WTC11 (cell line): Measurements from ENCODE around the gene FBN3. TPM values are rescaled to one million over a fixed set of nuclear protein-coding genes. Genes with fewer than 3 reads are reported as not detected.

Source experiments
- ATAC-seq: fragments of 200-7000 bp; cut with Tn5 transposase; 2 replicates; pipeline ENCODE4 v1.10.0; 2021; ENCODE audit warnings: mild to moderate bottlenecking, moderate library complexity
- CTCF ChIA-PET: fragments of 300-600 bp; sonication (Branson Sonifier 250); formaldehyde crosslinking; loops from one replicate; lab custom pipeline; 2021; ENCODE audit warnings: antibody characterized with exemption; lab: Charles Lee
- POLR2A ChIA-PET: fragments of 350-600 bp; sonication (Branson Sonifier 250); formaldehyde crosslinking; loops from one replicate; lab custom pipeline; 2021; ENCODE audit warnings: antibody characterized with exemption; lab: Charles Lee
- DNase-seq: peaks from one replicate; pipeline ENCODE4 v3.0.0; 2021; ENCODE audit warnings: low spot score
- H3K27ac Mint-ChIP-seq: 2 replicates; pipeline ENCODE4 v1.8.0; 2021; ENCODE audit warnings: mixed read lengths
- H3K27me3 Mint-ChIP-seq: 2 replicates; pipeline ENCODE4 v1.8.0; 2021; ENCODE audit warnings: low read depth, mild to moderate bottlenecking, moderate library complexity, mixed read lengths
- H3K36me3 Mint-ChIP-seq: 2 replicates; pipeline ENCODE4 v1.8.0; 2021; ENCODE audit warnings: mixed read lengths
- H3K4me1 Mint-ChIP-seq: 2 replicates; pipeline ENCODE4 v1.8.0; 2022; ENCODE audit warnings: mixed read lengths
- H3K4me3 Mint-ChIP-seq: 2 replicates; pipeline ENCODE4 v1.8.0; 2021; ENCODE audit warnings: mild to moderate bottlenecking, moderate library complexity, mixed read lengths
- H3K9me3 Mint-ChIP-seq: 2 replicates; pipeline ENCODE4 v1.8.0; 2021; ENCODE audit warnings: mixed read lengths
- CTCF ChIP-seq: fragments of 200-600 bp; IDR thresholded peaks from 2 replicates; pipeline ENCODE4 v1.8.0; 2022; ENCODE audit warnings: antibody characterized with exemption
- ELF4 ChIP-seq: sonication (generic); formaldehyde crosslinking; IDR thresholded peaks from 2 replicates; pipeline ENCODE4 v1.8.1; 2022; ENCODE audit warnings: low read depth, mild to moderate bottlenecking, moderate library complexity, missing genetic modification reagents
- ESRRA ChIP-seq: sonication (generic); formaldehyde crosslinking; IDR thresholded peaks from 2 replicates; pipeline ENCODE4 v1.8.1; 2022; ENCODE audit warnings: mild to moderate bottlenecking, missing genetic modification reagents, borderline replicate concordance
- ETV6 ChIP-seq: sonication (generic); formaldehyde crosslinking; IDR thresholded peaks from 2 replicates; pipeline ENCODE4 v1.8.1; 2022; ENCODE audit warnings: mild to moderate bottlenecking, missing genetic modification reagents
- HMGA2 ChIP-seq: fragments of 250-450 bp; sonication (Bioruptor Pico); IDR thresholded peaks from 2 replicates; pipeline ENCODE4 v1.4.0; 2021; ENCODE audit warnings: mild to moderate bottlenecking, moderate library complexity
- HMGXB4 ChIP-seq: sonication (generic); formaldehyde crosslinking; IDR thresholded peaks from 2 replicates; pipeline ENCODE4 v1.8.1; 2023; ENCODE audit warnings: mild to moderate bottlenecking, moderate library complexity, missing genetic modification reagents
- JAZF1 ChIP-seq: fragments of 250-450 bp; sonication (Bioruptor Pico); IDR thresholded peaks from 2 replicates; pipeline ENCODE4 v1.9.0; 2021; ENCODE audit warnings: moderate library complexity, mild to moderate bottlenecking, inconsistent platforms
- KAT7 ChIP-seq: sonication (generic); formaldehyde crosslinking; IDR thresholded peaks from 2 replicates; pipeline ENCODE4 v1.8.1; 2023; ENCODE audit warnings: missing genetic modification reagents, mild to moderate bottlenecking, borderline replicate concordance
- OVOL2 ChIP-seq: fragments of 250-450 bp; sonication (Bioruptor Pico); IDR thresholded peaks from 2 replicates; pipeline ENCODE4 v1.9.0; 2021; ENCODE audit warnings: mild to moderate bottlenecking, borderline replicate concordance
- SMAD3 ChIP-seq: sonication (generic); formaldehyde crosslinking; IDR thresholded peaks from 2 replicates; pipeline ENCODE4 v1.8.0; 2022; ENCODE audit warnings: missing genetic modification reagents, mild to moderate bottlenecking, borderline replicate concordance
- SOX15 ChIP-seq: fragments of 250-450 bp; sonication (Bioruptor Pico); IDR thresholded peaks from 2 replicates; pipeline ENCODE4 v1.9.0; 2021; ENCODE audit warnings: mild to moderate bottlenecking
- TCF7 ChIP-seq: sonication (generic); formaldehyde crosslinking; IDR thresholded peaks from 2 replicates; pipeline ENCODE4 v1.8.0; 2022; ENCODE audit warnings: mild to moderate bottlenecking, low read depth, missing genetic modification reagents, moderate library complexity
- USF1 ChIP-seq: sonication (generic); formaldehyde crosslinking; IDR thresholded peaks from 2 replicates; pipeline ENCODE4 v1.8.0; 2022; ENCODE audit warnings: mild to moderate bottlenecking, missing genetic modification reagents
- ZBTB43 ChIP-seq: sonication (generic); formaldehyde crosslinking; IDR thresholded peaks from 2 replicates; pipeline ENCODE4 v1.8.1; 2023; ENCODE audit warnings: mild to moderate bottlenecking, missing genetic modification reagents
- ZMAT4 ChIP-seq: fragments of 250-450 bp; sonication (Bioruptor Pico); IDR thresholded peaks from 2 replicates; pipeline ENCODE4 v1.9.0; 2021; ENCODE audit warnings: mild to moderate bottlenecking
- ZNF281 ChIP-seq: sonication (generic); formaldehyde crosslinking; IDR thresholded peaks from 2 replicates; pipeline ENCODE4 v1.8.0; 2023; ENCODE audit warnings: mild to moderate bottlenecking, missing genetic modification reagents
- ZNF396 ChIP-seq: fragments of 250-450 bp; sonication (Bioruptor Pico); IDR thresholded peaks from 2 replicates; pipeline ENCODE4 v1.8.0; 2021; ENCODE audit warnings: mild to moderate bottlenecking, moderate library complexity, borderline replicate concordance
- total RNA-seq: library from RNA; stranded (reverse); gene quantifications from 3 replicates; pipeline ENCODE4 v1.2.3, GENCODE V29; 2021
- TF ChIP-seq, protein P1 (sequence below): fragments of 250-450 bp; sonication (Bioruptor Pico); IDR thresholded peaks from 2 replicates; pipeline ENCODE4 v1.9.0; 2021; ENCODE audit warnings: mild to moderate bottlenecking
- TF ChIP-seq, protein P2 (sequence below): sonication (generic); formaldehyde crosslinking; IDR thresholded peaks from 2 replicates; pipeline ENCODE4 v1.8.0; 2022; ENCODE audit warnings: mild to moderate bottlenecking, missing genetic modification reagents

FBN3 gene
- total RNA-seq, 1 experiment from 2014 or later: 54.8 TPM

GRCh38 chr19:8137425-8137824 is 12.0 kb downstream of the FBN3 start (continued):
- TF ChIP-seq HMGXB4 (CRISPR knock-in tag) (no peak), KAT7 (no peak)

DNA sequence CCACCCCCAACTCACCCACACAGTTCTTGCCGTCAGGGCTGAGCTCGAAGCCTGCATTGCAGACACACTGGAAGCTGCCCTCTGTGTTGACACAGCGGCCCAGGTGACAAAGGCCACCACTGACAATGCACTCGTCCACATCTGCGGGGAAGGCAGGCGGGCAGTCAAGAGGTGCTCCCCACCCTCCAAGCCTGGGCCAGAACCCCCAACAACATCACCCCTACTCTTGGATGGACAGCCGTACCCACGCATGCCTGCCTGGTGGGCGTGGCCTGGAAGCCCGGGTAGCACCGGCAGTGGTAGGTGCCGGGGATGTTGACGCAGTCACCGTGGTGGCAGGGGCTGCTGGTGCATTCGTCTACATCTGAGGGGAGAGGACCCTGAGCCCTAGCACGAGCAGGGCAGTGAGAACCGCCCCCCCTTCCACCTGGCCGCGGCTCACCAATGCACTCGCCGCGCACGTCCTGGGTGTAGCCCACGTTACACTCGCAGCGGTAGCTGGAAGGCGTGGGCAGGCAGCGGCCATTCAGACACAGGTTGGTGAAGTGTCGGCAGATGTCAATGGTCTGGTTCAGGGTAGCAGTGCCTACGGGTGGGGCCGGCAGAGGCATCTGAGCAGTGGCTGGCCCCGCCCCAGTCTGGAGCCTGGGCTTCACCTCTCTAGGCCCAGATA is 13.3 kb downstream of the FBN3 start:
- no peak for ATAC-seq
- DNase-seq: no peak
- Mint-ChIP-seq H3K27ac (no peak overlapping the region), H3K9me3 (no peaks in the 10 kb centered on the region), H3K4me3 (no peak overlapping the region), H3K4me1 (peaks cover 2% of the 10 kb centered on the region; the same call in 1 of the 2 replicates), H3K27me3 (no peaks in the 10 kb centered on the region), H3K36me3 (peaks cover 33% of the 10 kb centered on the region)
- TF ChIP-seq JAZF1 (no peak), ZNF281 (CRISPR knock-in tag) (no peak), SOX15 (no peak), SMAD3 (CRISPR knock-in tag) (no peak), USF1 (no peak), ETV6 (CRISPR knock-in tag) (no peak), ZMAT4 (CRISPR knock-in tag) (no peak), TCF7 (CRISPR knock-in tag) (no peak), ELF4 (no peak), ESRRA (CRISPR knock-in tag) (no peak), CTCF (no peak), HMGA2 (no peak), ZBTB43 (no peak), OVOL2 (CRISPR knock-in tag) (no peak), ZNF396 (CRISPR knock-in tag) (no peak)
- TF ChIP-seq, protein P1, sequence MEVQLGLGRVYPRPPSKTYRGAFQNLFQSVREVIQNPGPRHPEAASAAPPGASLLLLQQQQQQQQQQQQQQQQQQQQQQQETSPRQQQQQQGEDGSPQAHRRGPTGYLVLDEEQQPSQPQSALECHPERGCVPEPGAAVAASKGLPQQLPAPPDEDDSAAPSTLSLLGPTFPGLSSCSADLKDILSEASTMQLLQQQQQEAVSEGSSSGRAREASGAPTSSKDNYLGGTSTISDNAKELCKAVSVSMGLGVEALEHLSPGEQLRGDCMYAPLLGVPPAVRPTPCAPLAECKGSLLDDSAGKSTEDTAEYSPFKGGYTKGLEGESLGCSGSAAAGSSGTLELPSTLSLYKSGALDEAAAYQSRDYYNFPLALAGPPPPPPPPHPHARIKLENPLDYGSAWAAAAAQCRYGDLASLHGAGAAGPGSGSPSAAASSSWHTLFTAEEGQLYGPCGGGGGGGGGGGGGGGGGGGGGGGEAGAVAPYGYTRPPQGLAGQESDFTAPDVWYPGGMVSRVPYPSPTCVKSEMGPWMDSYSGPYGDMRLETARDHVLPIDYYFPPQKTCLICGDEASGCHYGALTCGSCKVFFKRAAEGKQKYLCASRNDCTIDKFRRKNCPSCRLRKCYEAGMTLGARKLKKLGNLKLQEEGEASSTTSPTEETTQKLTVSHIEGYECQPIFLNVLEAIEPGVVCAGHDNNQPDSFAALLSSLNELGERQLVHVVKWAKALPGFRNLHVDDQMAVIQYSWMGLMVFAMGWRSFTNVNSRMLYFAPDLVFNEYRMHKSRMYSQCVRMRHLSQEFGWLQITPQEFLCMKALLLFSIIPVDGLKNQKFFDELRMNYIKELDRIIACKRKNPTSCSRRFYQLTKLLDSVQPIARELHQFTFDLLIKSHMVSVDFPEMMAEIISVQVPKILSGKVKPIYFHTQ: no peak
- TF ChIP-seq, protein P2, sequence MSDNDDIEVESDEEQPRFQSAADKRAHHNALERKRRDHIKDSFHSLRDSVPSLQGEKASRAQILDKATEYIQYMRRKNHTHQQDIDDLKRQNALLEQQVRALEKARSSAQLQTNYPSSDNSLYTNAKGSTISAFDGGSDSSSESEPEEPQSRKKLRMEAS (CRISPR knock-in tag): no peak
- CTCF ChIA-PET: interaction anchor here (0.7 kb wide), 1 partner anchor 134 kb away, joined by 3 read pairs; no protein-coding TSS in a partner anchor
- POLR2A ChIA-PET: no interaction called here
